Measurements from ENCODE around the gene CES4A. TPM values are rescaled to one million over a fixed set of nuclear protein-coding genes. Genes with fewer than 3 reads are reported as not detected.

The CES4A gene
- total and polyA plus RNA-seq, 9 of the 15 experiments (the other 6 are each of a cell fraction or from before 2014, with no cell fraction given) = 0.09 to 0.13 (median 0.11) TPM; not detected in 6

- POLR2A ChIA-PET = interaction anchor here (0.7 kb wide), 1 partner anchor 10 kb away, joined by 3 read pairs; no protein-coding TSS in a partner anchor
- ATAC-seq = no peak
- intact Hi-C loops (cut with micrococcal nuclease) = no loop called here
- no peak for FAIRE-seq
- no peaks in the 10 kb centered on the region for H3K36me3 ChIP-seq (ENCODE audit: control insufficient read depth, insufficient read depth, low read length)
- in situ Hi-C loops (cut with MboI) = no loop called here
- no peaks in the 10 kb centered on the region; the same call in 1 of the 2 replicates for H4K20me1 ChIP-seq (replicated peaks; ENCODE audit: control insufficient read depth, insufficient read depth, low read length)
- H2AFZ ChIP-seq (ENCODE audit: low read depth, low read length) = peak overlapping the region; percentile 33; the same call in 1 of the 2 replicates
- BruUV-seq (replicated peaks) = no TSS peak
- H3K9me3 ChIP-seq (replicated peaks; ENCODE audit: control insufficient read depth, insufficient read depth, low read depth, low read length) = no peaks in the 10 kb centered on the region
- peaks cover 0 to 14% of the 10 kb centered on the region in 2 experiments; a peak in 3 of 5 replicates for H3K4me1 ChIP-seq (replicated peaks in 1 of 2; ENCODE audit: control insufficient read depth in 2 of 2, insufficient read depth in 2 of 2, low read length in 2 of 2)
- H3K9ac ChIP-seq (ENCODE audit: insufficient read depth in 1 of 2, low read depth in 2 of 2, low read length in 2 of 2) = no peak overlapping the region
- WGBS (ENCODE audit: insufficient coverage, low coverage, missing lambda C conversion rate) = 22% methylated on average over 6 of the region's 6 CpGs
- H3K4me3 ChIP-seq = no peak overlapping the region
- no peaks in the 10 kb centered on the region for H3K9me1 ChIP-seq (ENCODE audit: control insufficient read depth, insufficient read depth, low read length)
- no peaks in the 10 kb centered on the region for H3K79me2 ChIP-seq (ENCODE audit: control insufficient read depth, insufficient read depth, low read length)
- H3K27ac ChIP-seq (ENCODE audit: extremely low read depth, low read depth, low read length) = no peak overlapping the region
- DNase-seq (ENCODE audit: extremely low read depth in 1 of 4, low spot score in 3 of 4) = no peak
- CTCF ChIA-PET (ENCODE audit: low intra/inter-chr PET ratio) = no interaction called here
- no peak overlapping the region for H3K4me2 ChIP-seq (ENCODE audit: insufficient read depth, low read length)
- H3K27me3 ChIP-seq (ENCODE audit: control insufficient read depth in 2 of 2, insufficient read depth in 2 of 2, low read length in 2 of 2) = peaks cover 0 to 3% of the 10 kb centered on the region in 2 experiments; a peak in 2 of 5 replicates
- TF ChIP-seq PHB (CRISPR knock-in tag; IDR thresholded peaks at IDR 0.05) (no peak), SRSF3 (IDR thresholded peaks at IDR 0.05; ENCODE audit: insufficient read depth, low read length) (no peak), PURB (CRISPR knock-in tag; IDR thresholded peaks at IDR 0.05; ENCODE audit: low read depth) (no peak), CREBBP (IDR thresholded peaks at IDR 0.05; ENCODE audit: low read depth, low read length) (no peak), TSHZ1 (CRISPR knock-in tag; IDR thresholded peaks at IDR 0.05) (no peak), HLTF (IDR thresholded peaks at IDR 0.05) (no peak), HCFC1 (IDR thresholded peaks at IDR 0.05; ENCODE audit: low read depth, low read length) (no peak), FOXK2 (conservative IDR thresholded peaks at IDR 0.05 in 1 of 2, IDR thresholded peaks at IDR 0.05 in 1 of 2; ENCODE audit: low read depth in 2 of 2) (no peak), ZNF280A (IDR thresholded peaks at IDR 0.05; ENCODE audit: low read depth, partially characterized antibody) (no peak), POLR2B (IDR thresholded peaks at IDR 0.05; ENCODE audit: low read depth, partially characterized antibody) (no peak), E2F8 (IDR thresholded peaks at IDR 0.05; ENCODE audit: low read depth, partially characterized antibody) (no peak)
Observed at GRCh38 chr16:66996324-66996982, 8.1 kb downstream of the CES4A start.

Measured in K562 (cell line).